Measurements from ENCODE around the gene CYP2F1. TPM values are rescaled to one million over a fixed set of nuclear protein-coding genes. Genes with fewer than 3 reads are reported as not detected.

The CYP2F1 gene
- total and polyA plus RNA-seq, 9 of the 15 experiments (the other 6 are each of a cell fraction or from before 2014, with no cell fraction given) = 0.03 to 0.77 (median 0.18) TPM; not detected in 1

- TF ChIP-seq ZBTB40 (IDR thresholded peaks at IDR 0.05) (no peak), ZBTB40 (CRISPR knock-in tag; IDR thresholded peaks at IDR 0.05) (no peak), POLR3G (IDR thresholded peaks at IDR 0.05; ENCODE audit: extremely low read depth, insufficient read length, insufficient replicate concordance) (no peak), HNRNPUL1 (IDR thresholded peaks at IDR 0.05; ENCODE audit: low read length) (no peak), GABPB1 (CRISPR knock-in tag; IDR thresholded peaks at IDR 0.05) (no peak), FOXK1 (CRISPR knock-in tag; IDR thresholded peaks at IDR 0.05; ENCODE audit: borderline replicate concordance) (no peak), ZC3H4 (CRISPR knock-in tag; IDR thresholded peaks at IDR 0.05; ENCODE audit: borderline replicate concordance) (no peak)
Observed at GRCh38 chr19:41114132-41114531, at the start of gene CYP2F1 (continued).
